Ectodermal cell (in vitro differentiated cells): ENCODE measurements around the gene UNC5A.

Experiments
- H3K27ac ChIP-seq: 2 replicates; pipeline ENCODE4 v1.7.0; 2013; ENCODE audit warnings: mild to moderate bottlenecking, low read depth, low read length; ENCODE audit not compliant: insufficient read depth, poor library complexity, severe bottlenecking
- H3K27me3 ChIP-seq: 2 replicates; pipeline ENCODE4 v1.7.0; 2013; ENCODE audit warnings: mild to moderate bottlenecking, low read length; ENCODE audit not compliant: insufficient read depth, control insufficient read depth, poor library complexity, severe bottlenecking
- H3K36me3 ChIP-seq: one replicate; pipeline ENCODE4 v1.7.0; 2013; ENCODE audit warnings: low read length; ENCODE audit not compliant: control insufficient read depth, insufficient read depth
- H3K4me1 ChIP-seq: one replicate; pipeline ENCODE4 v1.7.0; 2013; ENCODE audit warnings: low read length; ENCODE audit not compliant: control insufficient read depth, insufficient read depth
- H3K4me3 ChIP-seq: 2 replicates; pipeline ENCODE4 v1.7.0; 2013; ENCODE audit warnings: low read depth, low read length, control low read depth; ENCODE audit not compliant: insufficient read depth
- H3K9me3 ChIP-seq: 2 replicates; pipeline ENCODE4 v1.7.0; 2013; ENCODE audit warnings: mild to moderate bottlenecking, low read length, moderate library complexity; ENCODE audit not compliant: control insufficient read depth
- WGBS, 2 experiments: methylation state at CpG; one replicate each; pipeline ENCODE4 v1.1.7; 2013; ENCODE audit warnings: missing lambda C conversion rate in 2 of 2; 5-methylcytosine and 5-hydroxymethylcytosine counted together

UNC5A gene

GRCh38 chr5:176851871-176852658, 41.7 kb downstream of the UNC5A start:
- H3K27me3 ChIP-seq = no peaks in the 10 kb centered on the region
- 89 to 90% methylated on average over 17 of the region's 17 CpGs for WGBS, 2 experiments
- no peak overlapping the region for H3K27ac ChIP-seq

GRCh38 chr5:176853151-176853778, 42.9 kb downstream of the UNC5A start:
- WGBS, 2 experiments = 87% methylated on average over 20 of the region's 20 CpGs
- Histone ChIP-seq H3K27ac (no peak overlapping the region), H3K36me3 (no peaks in the 10 kb centered on the region), H3K4me3 (no peak overlapping the region), H3K27me3 (no peaks in the 10 kb centered on the region), H3K4me1 (peaks cover 5% of the 10 kb centered on the region), H3K9me3 (no peaks in the 10 kb centered on the region)

More at GRCh38 chr5:176851871-176852658, 41.7 kb downstream of the UNC5A start:
- Histone ChIP-seq H3K9me3 (no peaks in the 10 kb centered on the region), H3K4me3 (no peak overlapping the region), H3K4me1 (peaks cover 5% of the 10 kb centered on the region), H3K36me3 (no peaks in the 10 kb centered on the region)

GRCh38 chr5:176854164-176854563, 43.8 kb downstream of the UNC5A start:
- 86 to 93% methylated on average over 8 of the region's 8 CpGs for WGBS, 2 experiments
- no peak overlapping the region for H3K4me3 ChIP-seq
- no peaks in the 10 kb centered on the region for H3K27me3 ChIP-seq

GRCh38 chr5:176855598-176855997, 45.2 kb downstream of the UNC5A start:
- Histone ChIP-seq H3K27me3 (no peaks in the 10 kb centered on the region), H3K36me3 (no peaks in the 10 kb centered on the region), H3K4me3 (no peak overlapping the region), H3K27ac (no peak overlapping the region), H3K4me1 (peaks cover 5% of the 10 kb centered on the region), H3K9me3 (no peaks in the 10 kb centered on the region)
- WGBS, 2 experiments = 90 to 96% methylated on average over 18 of the region's 18 CpGs

More at GRCh38 chr5:176854164-176854563, 43.8 kb downstream of the UNC5A start:
- no peak overlapping the region for H3K27ac ChIP-seq
- peaks cover 5% of the 10 kb centered on the region for H3K4me1 ChIP-seq
- no peaks in the 10 kb centered on the region for H3K9me3 ChIP-seq
- no peaks in the 10 kb centered on the region for H3K36me3 ChIP-seq

GRCh38 chr5:176856746-176857145, 46.4 kb downstream of the UNC5A start:
- WGBS, 2 experiments = 84 to 85% methylated on average over 8 of the region's 8 CpGs
- Histone ChIP-seq H3K27ac (no peak overlapping the region), H3K27me3 (no peaks in the 10 kb centered on the region), H3K9me3 (no peaks in the 10 kb centered on the region), H3K4me3 (no peak overlapping the region), H3K36me3 (no peaks in the 10 kb centered on the region), H3K4me1 (peaks cover 5% of the 10 kb centered on the region)

GRCh38 chr5:176857216-176857893, 47.0 kb downstream of the UNC5A start:
- H3K4me3 ChIP-seq = no peak overlapping the region
- 87 to 88% methylated on average over 19 of the region's 19 CpGs for WGBS, 2 experiments
- no peaks in the 10 kb centered on the region for H3K36me3 ChIP-seq
- H3K27ac ChIP-seq = no peak overlapping the region
- peaks cover 7% of the 10 kb centered on the region for H3K4me1 ChIP-seq
- H3K9me3 ChIP-seq = no peaks in the 10 kb centered on the region
- no peaks in the 10 kb centered on the region for H3K27me3 ChIP-seq

GRCh38 chr5:176857894-176858273, 47.5 kb downstream of the UNC5A start:
- H3K4me3 ChIP-seq = no peak overlapping the region
- no peaks in the 10 kb centered on the region for H3K36me3 ChIP-seq
- no peaks in the 10 kb centered on the region for H3K9me3 ChIP-seq
- no peak overlapping the region for H3K27ac ChIP-seq
- WGBS, 2 experiments = 90 to 91% methylated on average over 11 of the region's 11 CpGs
- H3K27me3 ChIP-seq = no peaks in the 10 kb centered on the region
- peaks cover 12% of the 10 kb centered on the region for H3K4me1 ChIP-seq

GRCh38 chr5:176859916-176860315, 49.6 kb downstream of the UNC5A start:
- H3K4me1 ChIP-seq = peaks cover 18% of the 10 kb centered on the region
- 82% methylated on average over 10 of the region's 10 CpGs for WGBS, 2 experiments

GRCh38 chr5:176860381-176860780, 50.0 kb downstream of the UNC5A start:
- Histone ChIP-seq H3K9me3 (no peaks in the 10 kb centered on the region), H3K4me3 (no peak overlapping the region), H3K27ac (no peak overlapping the region), H3K27me3 (peaks cover 10% of the 10 kb centered on the region), H3K4me1 (peaks cover 18% of the 10 kb centered on the region), H3K36me3 (no peaks in the 10 kb centered on the region)
- 89 to 93% methylated on average over 11 of the region's 11 CpGs for WGBS, 2 experiments

More at GRCh38 chr5:176859916-176860315, 49.6 kb downstream of the UNC5A start:
- Histone ChIP-seq H3K27ac (no peak overlapping the region), H3K27me3 (peaks cover 5% of the 10 kb centered on the region), H3K9me3 (no peaks in the 10 kb centered on the region), H3K36me3 (no peaks in the 10 kb centered on the region), H3K4me3 (no peak overlapping the region)

- Histone ChIP-seq H3K36me3 (no peaks in the 10 kb centered on the region), H3K27me3 (peaks cover 19% of the 10 kb centered on the region), H3K9me3 (no peaks in the 10 kb centered on the region), H3K4me3 (no peak overlapping the region), H3K4me1 (peaks cover 25% of the 10 kb centered on the region), H3K27ac (no peak overlapping the region)
- 91 to 93% methylated on average over 11 of the region's 11 CpGs for WGBS, 2 experiments
Measured at GRCh38 chr5:176861276-176861675, 50.9 kb downstream of the UNC5A start.
